Gastrocnemius medialis (tissue), 4 donors: ENCODE measurements around the gene RPRD1B.

ENCODE experiments used
- POLR2A ChIP-seq, 2 donors: fragments of 450-650 bp; IDR thresholded peaks; one replicate each; pipeline ENCODE4 v1.6.1; 2017; ENCODE audit warnings: antibody characterized with exemption in 2 of 2, mild to moderate bottlenecking in 2 of 2, moderate library complexity in 2 of 2
- TF ChIP-seq, protein P1 (sequence below), 5 experiments: fragments of 450-650 bp in 3 of 5; fragments of 200-600 bp in 2 of 5; sonication (generic) in 2 of 5; IDR thresholded peaks in 4 of 5; conservative IDR thresholded peaks in 1 of 5; 1 replicate in 4 of 5; 2 replicates in 1 of 5; pipeline ENCODE4 v1.5.1; 2016 to 2019; ENCODE audit warnings: antibody characterized with exemption in 5 of 5, mild to moderate bottlenecking in 3 of 5, moderate library complexity in 3 of 5

DNA sequence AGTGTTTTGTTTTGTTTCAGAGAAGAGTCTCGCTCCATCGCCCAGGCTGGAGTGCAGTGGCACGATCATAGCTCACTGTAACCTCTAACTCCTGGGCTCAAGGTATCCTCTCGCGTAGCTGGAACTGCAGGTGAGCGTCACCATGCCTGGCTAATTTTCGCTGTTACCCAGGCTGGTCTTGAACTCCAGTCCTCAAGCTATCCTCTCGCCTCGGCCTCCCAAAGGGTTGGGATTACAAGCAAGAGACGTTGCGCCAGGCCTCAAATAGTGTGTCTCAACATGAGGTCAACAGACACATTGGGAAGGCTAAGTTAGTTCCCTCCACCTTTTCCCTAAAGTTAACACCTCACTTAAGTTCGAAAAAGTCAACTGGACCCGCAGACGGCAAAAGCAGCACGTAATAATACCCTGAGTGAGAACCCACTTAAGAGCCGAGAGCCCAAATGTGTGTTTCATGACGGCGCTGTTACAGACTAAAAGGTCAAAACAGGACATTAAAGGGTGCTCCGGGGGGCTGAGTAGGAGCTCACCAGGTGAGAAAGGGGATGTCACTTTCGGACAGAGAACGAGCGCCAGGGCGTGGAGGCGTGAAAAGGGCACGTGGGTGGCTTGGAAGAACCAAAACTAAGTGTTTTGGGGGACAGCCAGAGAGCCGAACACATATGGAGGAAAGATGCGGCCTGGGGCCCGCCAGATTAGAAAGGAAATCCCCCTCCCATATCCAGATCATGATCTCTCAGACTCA, 789 bp upstream of the RPRD1B start:
- TF ChIP-seq, protein P1, sequence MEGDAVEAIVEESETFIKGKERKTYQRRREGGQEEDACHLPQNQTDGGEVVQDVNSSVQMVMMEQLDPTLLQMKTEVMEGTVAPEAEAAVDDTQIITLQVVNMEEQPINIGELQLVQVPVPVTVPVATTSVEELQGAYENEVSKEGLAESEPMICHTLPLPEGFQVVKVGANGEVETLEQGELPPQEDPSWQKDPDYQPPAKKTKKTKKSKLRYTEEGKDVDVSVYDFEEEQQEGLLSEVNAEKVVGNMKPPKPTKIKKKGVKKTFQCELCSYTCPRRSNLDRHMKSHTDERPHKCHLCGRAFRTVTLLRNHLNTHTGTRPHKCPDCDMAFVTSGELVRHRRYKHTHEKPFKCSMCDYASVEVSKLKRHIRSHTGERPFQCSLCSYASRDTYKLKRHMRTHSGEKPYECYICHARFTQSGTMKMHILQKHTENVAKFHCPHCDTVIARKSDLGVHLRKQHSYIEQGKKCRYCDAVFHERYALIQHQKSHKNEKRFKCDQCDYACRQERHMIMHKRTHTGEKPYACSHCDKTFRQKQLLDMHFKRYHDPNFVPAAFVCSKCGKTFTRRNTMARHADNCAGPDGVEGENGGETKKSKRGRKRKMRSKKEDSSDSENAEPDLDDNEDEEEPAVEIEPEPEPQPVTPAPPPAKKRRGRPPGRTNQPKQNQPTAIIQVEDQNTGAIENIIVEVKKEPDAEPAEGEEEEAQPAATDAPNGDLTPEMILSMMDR (IDR thresholded peaks at IDR 0.05 in 4 of 5, conservative IDR thresholded peaks at IDR 0.05 in 1 of 5), result no peak
- no peak for TF ChIP-seq POLR2A (IDR thresholded peaks at IDR 0.05)
